Chondrocyte (in vitro differentiated cells): ENCODE results near the gene ZCCHC7. TPM values are rescaled to one million over a fixed set of nuclear protein-coding genes. Genes with fewer than 3 reads are reported as not detected.

ENCODE experiments used
- DNase-seq: peaks from one replicate; pipeline ENCODE4 v3.0.0; 2021; ENCODE audit warnings: mixed read lengths, low spot score
- H3K27ac Mint-ChIP-seq: one replicate; pipeline ENCODE4 v1.8.0; 2021; ENCODE audit warnings: mild to moderate bottlenecking, moderate library complexity, mixed read lengths; ENCODE audit not compliant: unreplicated experiment
- H3K27me3 Mint-ChIP-seq: 2 replicates; pipeline ENCODE4 v1.8.0; 2021; ENCODE audit warnings: low read depth, mixed read lengths
- H3K36me3 Mint-ChIP-seq: 2 replicates; pipeline ENCODE4 v1.8.0; 2021; ENCODE audit warnings: low read depth, mixed read lengths
- H3K4me1 Mint-ChIP-seq: 2 replicates; pipeline ENCODE4 v1.8.0; 2021; ENCODE audit warnings: low read depth, mild to moderate bottlenecking, mixed read lengths
- H3K4me3 Mint-ChIP-seq: one replicate; pipeline ENCODE4 v1.8.0; 2021; ENCODE audit warnings: mild to moderate bottlenecking, moderate library complexity, mixed read lengths; ENCODE audit not compliant: unreplicated experiment
- H3K9me3 Mint-ChIP-seq: 2 replicates; pipeline ENCODE4 v1.8.0; 2021; ENCODE audit warnings: low read depth, mixed read lengths
- CTCF ChIP-seq: fragments of 200-600 bp; sonication (generic); IDR thresholded peaks from 2 replicates; pipeline ENCODE4 v1.5.0; 2021; ENCODE audit warnings: antibody characterized with exemption, mild to moderate bottlenecking, moderate library complexity
- total RNA-seq: library from RNA; stranded (reverse); gene quantifications from 3 replicates; pipeline ENCODE4 v1.2.1, GENCODE V29; 2021

ZCCHC7 gene
- total RNA-seq, 1 donor from 2014 or later: 22.5 TPM

- Mint-ChIP-seq H3K27me3 (no peaks in the 10 kb centered on the region), H3K4me3 (no peak overlapping the region), H3K27ac (no peak overlapping the region), H3K9me3 (peaks cover 3% of the 10 kb centered on the region), H3K36me3 (peaks cover 6% of the 10 kb centered on the region), H3K4me1 (peaks cover 37% of the 10 kb centered on the region)
- no peak for TF ChIP-seq CTCF
- no peak for DNase-seq
Measured at GRCh38 chr9:37192803-37193202, 72.4 kb downstream of the ZCCHC7 start.

- no peak for DNase-seq
- H3K4me1 Mint-ChIP-seq: peaks cover 44% of the 10 kb centered on the region
- H3K27me3 Mint-ChIP-seq: no peaks in the 10 kb centered on the region
- no peaks in the 10 kb centered on the region for H3K9me3 Mint-ChIP-seq
- peak overlapping the region; percentile 92 for H3K27ac Mint-ChIP-seq
- H3K36me3 Mint-ChIP-seq: no peaks in the 10 kb centered on the region
- H3K4me3 Mint-ChIP-seq: peak overlapping the region; percentile 15
- TF ChIP-seq CTCF: no peak
Measured at GRCh38 chr9:37197158-37198038, 77.0 kb downstream of the ZCCHC7 start.

- H3K27me3 Mint-ChIP-seq: no peaks in the 10 kb centered on the region
- TF ChIP-seq CTCF: no peak
- no peak for DNase-seq
- H3K4me1 Mint-ChIP-seq: peaks cover 44% of the 10 kb centered on the region
- H3K27ac Mint-ChIP-seq: peak overlapping the region; percentile 92
- no peaks in the 10 kb centered on the region for H3K36me3 Mint-ChIP-seq
- H3K9me3 Mint-ChIP-seq: no peaks in the 10 kb centered on the region
- peak overlapping the region; percentile 5 for H3K4me3 Mint-ChIP-seq
Measured at GRCh38 chr9:37198039-37198729, 77.8 kb downstream of the ZCCHC7 start.

GRCh38 chr9:37198831-37199230 is 78.5 kb downstream of the ZCCHC7 start:
- Mint-ChIP-seq H3K36me3 (peaks cover 5% of the 10 kb centered on the region), H3K9me3 (peaks cover 4% of the 10 kb centered on the region), H3K27ac (peak overlapping the region; percentile 92), H3K27me3 (no peaks in the 10 kb centered on the region), H3K4me1 (peaks cover 44% of the 10 kb centered on the region), H3K4me3 (no peak overlapping the region)
- TF ChIP-seq CTCF: no peak
- DNase-seq: no peak

- Mint-ChIP-seq H3K4me3 (no peak overlapping the region), H3K27me3 (no peaks in the 10 kb centered on the region), H3K36me3 (peaks cover 11% of the 10 kb centered on the region), H3K27ac (peak overlapping the region; percentile 72), H3K4me1 (peaks cover 42% of the 10 kb centered on the region), H3K9me3 (peaks cover 10% of the 10 kb centered on the region)
- DNase-seq: no peak
- no peak for TF ChIP-seq CTCF
Measured at GRCh38 chr9:37200433-37201005, 80.1 kb downstream of the ZCCHC7 start.
